Astrocyte of the spinal cord (primary cell): ENCODE results near the gene TRIM27.
"Not testable (repeated sequence)": the region's sequence is repeated elsewhere in the genome, so short reads cannot be mapped to it uniquely, and the experiment has no call there.

Experiments used
- DNase-seq: peaks from one replicate; pipeline ENCODE4 v3.0.0; 2011; ENCODE audit warnings: low read depth, low spot score
- H3K4me3 ChIP-seq: 2 replicates; pipeline ENCODE4 v1.5.1; 2011; ENCODE audit warnings: low read depth, mild to moderate bottlenecking, low read length, moderate library complexity
- in situ Hi-C: cut with HindIII; loops from 2 replicates; pipeline ENCODE4 v1.10.0; 2017; ENCODE audit warnings: low sequenced_read_pairs
- TF ChIP-seq, protein P1 (sequence below): IDR thresholded peaks from 2 replicates; pipeline ENCODE4 v1.5.1; 2012; ENCODE audit warnings: low read depth, mild to moderate bottlenecking, low read length, inconsistent platforms

TRIM27 gene

DNA sequence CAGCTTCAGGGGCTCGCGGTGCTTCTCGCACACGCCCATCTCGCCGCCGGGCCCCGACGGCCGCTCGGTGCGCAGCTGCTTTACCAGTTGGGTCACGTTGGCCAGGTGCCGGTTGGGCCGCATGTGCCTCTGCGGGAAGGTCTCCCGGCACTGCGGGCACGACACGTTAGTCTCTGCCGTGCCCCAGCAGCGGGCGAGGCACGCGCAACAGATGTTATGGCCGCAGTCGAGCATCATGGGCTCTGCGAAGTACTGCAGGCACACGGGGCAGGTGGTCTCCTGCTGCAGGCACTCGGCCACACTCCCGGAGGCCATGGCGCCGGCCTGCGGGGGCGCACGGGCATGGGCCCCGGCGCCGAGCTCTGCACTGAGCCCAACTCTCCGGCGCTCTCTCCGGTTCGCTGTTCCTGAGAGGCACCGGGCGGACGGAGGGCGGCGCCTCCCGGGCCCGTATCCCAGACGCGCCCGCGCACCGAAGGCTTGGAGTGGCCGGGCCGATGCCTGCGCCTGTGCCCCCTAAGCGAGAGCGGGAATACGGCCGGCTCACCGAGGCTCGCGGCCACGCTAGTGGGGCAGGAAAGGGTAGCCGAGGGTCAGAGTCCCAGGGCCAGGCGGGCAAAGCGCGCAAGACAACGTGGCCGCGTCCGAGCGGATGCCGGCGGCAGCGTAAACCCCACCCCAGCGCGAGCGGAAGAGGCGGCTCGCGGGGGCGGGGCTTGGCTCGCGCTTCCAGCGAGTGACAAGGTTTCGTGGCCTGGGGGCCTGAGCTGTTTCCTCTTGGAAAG lies at the start of gene TRIM27:
TSS of gene TRIM27 (minus strand) at position 668 of the 785 bp plus-strand sequence. CDS start at position 315, 353 bp downstream.
- TF ChIP-seq, protein P1, sequence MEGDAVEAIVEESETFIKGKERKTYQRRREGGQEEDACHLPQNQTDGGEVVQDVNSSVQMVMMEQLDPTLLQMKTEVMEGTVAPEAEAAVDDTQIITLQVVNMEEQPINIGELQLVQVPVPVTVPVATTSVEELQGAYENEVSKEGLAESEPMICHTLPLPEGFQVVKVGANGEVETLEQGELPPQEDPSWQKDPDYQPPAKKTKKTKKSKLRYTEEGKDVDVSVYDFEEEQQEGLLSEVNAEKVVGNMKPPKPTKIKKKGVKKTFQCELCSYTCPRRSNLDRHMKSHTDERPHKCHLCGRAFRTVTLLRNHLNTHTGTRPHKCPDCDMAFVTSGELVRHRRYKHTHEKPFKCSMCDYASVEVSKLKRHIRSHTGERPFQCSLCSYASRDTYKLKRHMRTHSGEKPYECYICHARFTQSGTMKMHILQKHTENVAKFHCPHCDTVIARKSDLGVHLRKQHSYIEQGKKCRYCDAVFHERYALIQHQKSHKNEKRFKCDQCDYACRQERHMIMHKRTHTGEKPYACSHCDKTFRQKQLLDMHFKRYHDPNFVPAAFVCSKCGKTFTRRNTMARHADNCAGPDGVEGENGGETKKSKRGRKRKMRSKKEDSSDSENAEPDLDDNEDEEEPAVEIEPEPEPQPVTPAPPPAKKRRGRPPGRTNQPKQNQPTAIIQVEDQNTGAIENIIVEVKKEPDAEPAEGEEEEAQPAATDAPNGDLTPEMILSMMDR: no peak
- DNase-seq: peak; percentile 85
- peak within 1 kb of the TSS; percentile 89 for H3K4me3 ChIP-seq
- in situ Hi-C loops: no loop called here

- H3K4me3 ChIP-seq, in situ Hi-C loops, DNase-seq: not testable (repeated sequence)
Measured at GRCh38 chr6:28970056-28970455, 46.3 kb upstream of the TRIM27 start.

DNA sequence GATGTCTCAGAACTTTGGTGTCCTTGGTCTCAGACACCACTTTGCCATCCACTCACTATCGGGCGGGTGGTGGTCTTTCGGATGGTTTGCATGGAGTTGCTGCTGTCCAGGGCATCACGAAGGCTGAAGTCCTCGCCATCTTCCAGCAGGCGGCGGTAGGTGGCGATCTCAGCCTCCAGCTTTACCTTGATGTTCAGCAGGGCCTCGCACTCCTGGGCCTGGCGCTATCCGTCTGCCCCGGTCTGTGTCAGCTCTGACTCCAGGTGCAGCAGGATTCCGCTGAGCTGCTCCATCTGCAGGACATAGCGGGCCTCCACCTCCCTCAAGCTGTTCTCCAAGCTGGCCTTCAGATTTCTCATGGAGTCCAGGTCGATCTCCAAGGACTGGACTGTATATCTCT lies 45.3 kb upstream of the TRIM27 start:
- in situ Hi-C loops: no loop called here
- no peak for DNase-seq
- H3K4me3 ChIP-seq: no peak overlapping the region
- TF ChIP-seq, protein P1: no peak

- no peak for DNase-seq
- in situ Hi-C loops: no loop called here
- TF ChIP-seq, protein P1: no peak
- no peak overlapping the region for H3K4me3 ChIP-seq
Measured at GRCh38 chr6:28968476-28968875, 44.7 kb upstream of the TRIM27 start.

GRCh38 chr6:28965706-28966105 lies 41.9 kb upstream of the TRIM27 start:
- TF ChIP-seq, protein P1: no peak
- in situ Hi-C loops: no loop called here
- no peak for DNase-seq
- no peak overlapping the region for H3K4me3 ChIP-seq

GRCh38 chr6:28960846-28961500 lies 37.2 kb upstream of the TRIM27 start:
- DNase-seq: no peak
- TF ChIP-seq, protein P1: no peak
- in situ Hi-C loops: no loop called here
- no peak overlapping the region for H3K4me3 ChIP-seq

- H3K4me3 ChIP-seq, DNase-seq, in situ Hi-C loops: not testable (repeated sequence)
Measured at GRCh38 chr6:28958561-28959243, 34.9 kb upstream of the TRIM27 start.

GRCh38 chr6:28957795-28958314 lies 34.1 kb upstream of the TRIM27 start:
- H3K4me3 ChIP-seq, DNase-seq, in situ Hi-C loops: not testable (repeated sequence)
